IgD-negative memory B cell (primary cell): Measurements from ENCODE around the gene TMEM115. TPM values are rescaled to one million over a fixed set of nuclear protein-coding genes. Genes with fewer than 3 reads are reported as not detected.

Experiments
- H3K27ac Mint-ChIP-seq, 3 donors: one replicate each; pipeline ENCODE4 v1.8.0; 2020 to 2022; ENCODE audit warnings: mild to moderate bottlenecking in 3 of 3, mixed read lengths in 3 of 3, moderate library complexity in 1 of 3
- H3K27me3 Mint-ChIP-seq: one replicate; pipeline ENCODE4 v1.8.0; 2021; ENCODE audit warnings: mixed read lengths
- H3K36me3 Mint-ChIP-seq: one replicate; pipeline ENCODE4 v1.8.0; 2020; ENCODE audit warnings: mild to moderate bottlenecking, mixed read lengths
- H3K4me1 Mint-ChIP-seq, 3 donors: one replicate each; pipeline ENCODE4 v1.8.0; 2020 to 2022; ENCODE audit warnings: mixed read lengths in 3 of 3, mild to moderate bottlenecking in 1 of 3
- H3K4me3 Mint-ChIP-seq, 4 donors: one replicate each; pipeline ENCODE4 v1.8.0; 2020 to 2022; ENCODE audit warnings: mild to moderate bottlenecking in 4 of 4, mixed read lengths in 4 of 4, moderate library complexity in 3 of 4
- H3K9me3 Mint-ChIP-seq, 3 donors: one replicate each; pipeline ENCODE4 v1.8.0; 2020 to 2021; ENCODE audit warnings: mixed read lengths in 3 of 3, mild to moderate bottlenecking in 1 of 3
- polyA plus RNA-seq: library from polyadenylated mRNA; unstranded; fragments of 300-500 nt; fragmentation: Illumina TruSeq; gene quantifications from one replicate; pipeline ENCODE4 v1.2.3, GENCODE V29; 2021

The TMEM115 gene
- polyA plus RNA-seq, 1 donor from 2014 or later: 33.9 TPM

DNA sequence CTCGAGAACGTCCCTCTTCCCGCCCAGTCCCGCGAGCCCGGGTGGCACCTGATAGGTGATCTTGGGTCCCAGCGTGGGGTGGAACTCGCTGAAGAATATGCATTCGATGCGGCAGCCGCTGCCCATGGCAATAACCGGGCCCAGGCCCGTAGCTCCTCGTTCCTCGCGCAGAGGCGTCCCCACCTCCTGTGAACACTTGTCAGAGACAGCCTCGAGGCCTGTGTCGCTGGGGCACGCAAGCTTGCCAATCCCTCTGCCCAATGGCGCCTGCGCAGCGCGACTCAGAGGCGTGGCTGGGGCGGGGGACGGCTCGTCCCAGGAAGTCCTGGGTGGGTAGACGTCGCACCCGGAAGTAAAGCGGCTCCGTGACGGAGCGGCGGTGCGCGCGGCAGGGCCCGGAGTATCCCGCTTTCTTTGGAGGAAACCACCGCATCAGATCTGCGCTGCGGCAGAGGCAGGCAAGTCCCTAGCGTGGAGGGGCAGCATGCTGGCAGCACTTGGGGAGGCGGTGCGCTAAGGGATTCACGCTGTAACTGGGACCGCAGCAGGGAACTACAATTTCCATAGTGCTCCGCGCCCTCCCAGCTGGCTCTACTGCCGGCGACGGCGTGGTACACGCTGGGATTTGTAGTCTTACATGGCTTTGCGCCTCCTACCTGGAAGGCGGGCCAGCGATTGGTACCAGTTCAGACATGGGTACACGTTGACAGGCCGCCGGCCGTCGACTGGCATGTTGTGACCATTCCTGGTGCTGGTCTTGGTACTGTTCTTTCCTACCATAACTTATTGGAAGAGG lies 8.6 kb downstream of the TMEM115 start, which contains the start of the genes CYB561D2 and NPRL2:
Gene CYB561D2, plus strand, starts transcription at position 336 of the 796 bp plus-strand sequence. CDS start 572 bp downstream, outside the sequence.
Gene NPRL2, minus strand, starts transcription at position 249 of the 796 bp plus-strand sequence. Its CDS starts 123 bp downstream, at position 126.
- Mint-ChIP-seq H3K27ac (peak within 1 kb of the TSS; percentile 94 to 98 (median 97)), H3K36me3 (no peaks in the 10 kb centered on the region), H3K27me3 (no peaks in the 10 kb centered on the region), H3K4me3 (peak within 1 kb of the TSS; percentile 92 to 100 (median 98)), H3K9me3 (no peaks in the 10 kb centered on the region), H3K4me1 (peaks cover 21 to 28% (median 26%) of the 10 kb centered on the region in 3 donors)

DNA sequence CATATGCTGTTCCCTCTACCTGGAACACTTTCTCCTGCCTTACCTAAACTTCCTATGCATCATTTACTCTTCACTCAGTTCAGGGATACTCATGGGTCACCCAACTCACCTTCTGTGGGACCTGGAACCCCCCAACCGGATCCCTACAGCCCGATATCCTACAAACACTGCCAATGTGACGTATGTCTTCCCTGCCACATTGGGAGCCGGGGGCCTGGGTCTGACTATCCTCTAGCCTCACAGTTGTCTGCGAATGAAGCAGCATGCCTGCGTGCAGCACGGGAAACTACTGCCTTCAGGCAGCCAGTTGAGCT lies 9.2 kb downstream of the TMEM115 start:
- Mint-ChIP-seq H3K27ac (peak overlapping the region; percentile 94 to 98 (median 97)), H3K4me1 (peaks cover 21 to 27% (median 27%) of the 10 kb centered on the region in 3 donors), H3K27me3 (no peaks in the 10 kb centered on the region), H3K36me3 (no peaks in the 10 kb centered on the region), H3K9me3 (no peaks in the 10 kb centered on the region), H3K4me3 (peak overlapping the region; percentile 92 to 100 (median 98))

DNA sequence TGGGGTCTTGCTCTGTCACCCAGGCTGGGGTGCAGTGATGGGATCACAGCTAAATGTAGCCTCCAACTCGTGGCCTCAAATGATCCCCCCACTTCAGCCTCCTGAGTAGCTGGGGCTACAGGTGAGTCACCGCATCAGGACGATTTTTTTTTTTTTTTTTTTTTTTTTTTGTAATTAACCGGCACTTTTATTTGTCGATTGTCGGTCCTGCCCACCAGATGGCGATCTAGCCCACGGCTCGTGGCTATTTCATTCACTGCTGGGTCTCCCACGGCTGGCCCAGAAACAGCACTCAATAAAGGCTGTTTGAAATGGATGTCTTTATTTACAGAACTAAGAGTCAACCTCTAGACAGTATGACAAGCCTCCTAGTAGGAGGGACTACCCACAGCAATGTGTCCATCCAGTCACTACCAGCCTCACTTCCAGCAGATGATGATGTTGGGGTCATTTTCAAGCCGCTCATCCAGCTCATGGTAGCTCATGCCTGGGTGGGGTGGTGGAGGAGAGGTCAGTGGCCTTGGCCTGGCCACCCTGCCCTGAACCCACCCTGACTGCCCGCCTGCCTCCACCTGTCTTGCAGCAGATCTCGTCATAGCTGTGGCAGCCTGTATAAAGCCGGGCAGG lies 12.0 kb downstream of the TMEM115 start:
- Mint-ChIP-seq H3K4me3 (peak overlapping the region in 2 of 4 donors; percentile 46 to 80), H3K27me3 (no peaks in the 10 kb centered on the region), H3K27ac (peak overlapping the region in 2 of 3 donors; percentile 71 to 94), H3K4me1 (peaks cover 22 to 27% (median 26%) of the 10 kb centered on the region in 3 donors), H3K9me3 (no peaks in the 10 kb centered on the region), H3K36me3 (no peaks in the 10 kb centered on the region)

DNA sequence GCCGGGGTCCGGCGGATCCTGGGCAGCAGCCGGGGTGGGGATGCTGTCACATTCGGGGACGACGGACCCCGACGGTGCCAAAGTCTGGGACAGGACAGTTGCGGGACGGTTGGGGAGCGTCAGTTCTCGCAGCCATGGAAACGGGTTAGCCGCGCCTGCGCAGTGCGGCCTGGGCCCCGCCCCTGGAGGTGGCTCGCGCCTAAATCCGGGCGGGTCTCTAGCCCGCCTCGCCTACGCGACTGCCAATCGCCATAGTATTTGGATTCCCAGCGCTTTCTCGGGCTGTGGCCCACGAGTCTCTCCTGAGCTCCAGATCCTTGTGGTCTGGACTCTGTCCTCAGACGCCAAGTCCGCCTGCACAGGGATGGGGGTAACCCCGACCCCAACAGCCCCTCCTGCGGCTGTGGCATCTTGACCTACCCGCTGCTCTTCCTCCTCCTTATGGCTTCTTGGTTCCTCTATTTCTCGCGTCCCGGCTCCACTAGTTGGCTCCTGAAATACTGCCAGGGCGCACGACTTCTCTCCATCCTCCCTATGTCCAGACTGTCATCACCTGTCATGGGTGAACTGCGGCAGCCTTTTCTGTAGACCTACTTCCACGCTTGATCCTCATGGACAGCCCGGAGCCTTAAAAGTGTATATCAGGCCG lies 13.6 kb downstream of the TMEM115 start, which contains the start of gene ZMYND10:
Gene ZMYND10, minus strand, starts transcription at position 147 of the 649 bp plus-strand sequence. CDS start 153 bp downstream, outside the sequence.
- Mint-ChIP-seq H3K4me3 (peak within 1 kb of the TSS; percentile 52 to 74 (median 68)), H3K9me3 (no peaks in the 10 kb centered on the region), H3K27ac (peak within 1 kb of the TSS in 2 of 3 donors; percentile 57 to 79), H3K36me3 (no peaks in the 10 kb centered on the region), H3K27me3 (no peaks in the 10 kb centered on the region), H3K4me1 (peaks cover 17 to 20% (median 20%) of the 10 kb centered on the region in 3 donors)

DNA sequence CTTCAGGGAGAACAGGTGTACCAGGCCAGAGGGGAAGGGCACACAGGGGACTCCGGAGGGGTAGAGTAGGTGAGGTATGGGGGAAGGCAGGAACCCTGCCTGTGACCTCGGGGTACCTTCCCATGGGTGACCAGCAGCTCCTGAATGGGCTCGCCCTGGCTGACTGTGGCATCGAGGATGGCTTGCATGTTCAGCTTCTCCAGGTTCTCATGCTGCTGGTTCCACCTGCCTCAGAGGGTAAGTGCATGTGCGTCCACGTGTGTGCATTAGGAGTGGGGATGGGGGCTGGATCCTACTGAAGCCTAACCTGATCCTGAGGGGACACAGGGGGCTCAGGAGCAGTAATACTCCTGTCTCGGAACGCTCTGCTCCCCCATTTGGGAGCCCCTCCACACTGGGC lies 14.3 kb downstream of the TMEM115 start:
- Mint-ChIP-seq H3K27ac (peak overlapping the region in 1 of 3 donors; percentile 79), H3K36me3 (no peaks in the 10 kb centered on the region), H3K4me1 (peaks cover 11 to 17% (median 15%) of the 10 kb centered on the region in 3 donors), H3K27me3 (no peaks in the 10 kb centered on the region), H3K9me3 (no peaks in the 10 kb centered on the region), H3K4me3 (peak overlapping the region; percentile 36 to 70 (median 58))

DNA sequence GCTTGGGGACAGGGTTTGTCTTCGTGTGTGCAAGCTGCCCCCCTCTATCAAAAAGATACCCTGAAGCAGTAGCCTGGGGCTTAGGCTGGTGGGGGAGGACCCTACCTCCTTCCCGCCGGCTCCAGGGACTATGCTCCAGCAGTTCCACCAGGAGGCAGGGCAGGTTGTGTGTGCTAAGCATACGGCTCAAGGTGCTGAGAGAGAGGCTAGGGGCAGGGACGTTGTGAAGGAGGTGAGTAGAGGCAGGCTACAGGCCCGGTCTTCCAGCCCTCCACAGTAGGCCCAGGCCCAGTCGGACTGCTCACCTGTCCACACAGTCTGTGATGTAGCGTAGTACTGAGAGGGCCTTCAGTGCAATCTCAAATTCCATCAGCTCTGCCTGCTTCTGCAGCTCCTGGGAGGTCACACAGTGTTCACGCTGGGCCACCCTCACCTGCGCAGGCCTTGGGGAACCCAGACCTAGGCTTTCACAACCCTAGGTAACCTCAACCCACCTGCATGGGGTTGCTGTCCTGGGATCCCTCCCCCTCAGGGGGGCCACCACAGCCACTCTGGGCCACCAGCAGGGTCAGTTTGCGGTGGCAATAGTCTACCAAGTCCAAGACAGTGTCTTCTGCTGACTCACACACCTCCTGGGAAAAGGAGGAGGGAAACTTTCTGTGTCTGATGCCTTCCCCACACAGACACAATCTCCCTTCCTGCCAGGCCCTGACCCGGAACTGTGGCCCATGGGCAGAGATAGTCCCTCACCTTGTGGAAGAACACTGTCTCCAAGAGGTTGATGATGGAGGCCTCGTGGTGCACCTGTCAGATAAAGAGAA lies 16.3 kb downstream of the TMEM115 start:
- H3K27ac Mint-ChIP-seq: peak overlapping the region in 1 of 3 donors; percentile 90
- no peaks in the 10 kb centered on the region for H3K27me3 Mint-ChIP-seq
- H3K36me3 Mint-ChIP-seq: no peaks in the 10 kb centered on the region
- H3K9me3 Mint-ChIP-seq: no peaks in the 10 kb centered on the region
- peak overlapping the region in 3 of 4 donors; percentile 23 to 88 (median 60) for H3K4me3 Mint-ChIP-seq
- peaks cover 20 to 26% (median 23%) of the 10 kb centered on the region in 3 donors for H3K4me1 Mint-ChIP-seq

DNA sequence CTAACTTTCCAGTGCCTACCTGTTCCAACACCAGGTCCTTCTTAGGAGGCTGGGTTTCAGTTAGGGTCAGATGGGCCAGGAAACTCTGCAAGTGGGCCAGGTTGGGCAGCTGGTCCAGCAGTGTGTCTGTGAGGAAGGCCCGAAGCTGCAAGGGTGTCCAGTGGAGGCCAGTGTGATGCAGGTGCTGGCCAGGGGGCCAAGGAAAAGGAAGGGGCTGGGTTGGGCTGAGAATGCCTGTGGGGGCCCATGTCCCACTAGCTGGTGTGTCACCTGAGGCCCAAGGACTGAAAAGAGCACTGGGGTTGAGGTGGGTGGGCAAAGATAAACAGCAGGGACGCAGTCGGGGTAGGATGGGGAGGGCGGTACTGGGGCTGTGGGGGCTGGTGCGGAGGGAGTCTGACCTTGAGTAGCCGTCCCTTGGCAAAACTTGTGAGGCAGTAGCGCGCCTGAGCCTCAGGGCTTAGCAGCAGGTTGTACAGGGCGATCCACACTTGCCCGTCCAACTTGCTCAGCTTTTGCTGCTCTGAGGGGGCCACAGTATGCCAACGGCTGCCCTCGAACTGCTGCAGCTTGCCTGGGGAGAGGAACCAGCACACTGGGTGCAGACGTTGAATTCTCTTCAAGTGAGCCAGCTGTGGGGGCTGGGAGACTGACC lies 17.2 kb downstream of the TMEM115 start:
- Mint-ChIP-seq H3K4me3 (peak overlapping the region in 3 of 4 donors; percentile 41 to 95 (median 88)), H3K27ac (peak overlapping the region; percentile 18 to 90 (median 66)), H3K27me3 (no peaks in the 10 kb centered on the region)

DNA sequence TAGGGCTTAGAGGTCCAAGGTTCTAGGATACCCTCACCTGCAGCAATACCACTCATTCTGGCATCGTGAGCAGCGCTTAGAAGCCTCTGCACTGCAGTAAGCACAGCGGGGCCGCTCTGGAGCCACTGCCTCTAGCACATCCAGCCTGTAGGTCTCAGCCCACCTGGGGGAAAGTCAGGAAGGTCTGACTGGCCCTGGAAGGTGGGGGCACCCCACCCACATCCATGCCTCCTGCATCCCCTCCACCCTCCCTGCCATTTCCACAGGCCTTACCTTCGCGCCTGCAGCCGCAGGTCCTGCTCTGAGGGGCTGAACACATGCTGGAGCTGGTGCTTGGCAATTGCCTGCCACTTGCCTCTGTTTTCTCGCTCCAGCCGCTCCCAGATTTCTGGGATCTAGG lies 17.8 kb downstream of the TMEM115 start:
- no peaks in the 10 kb centered on the region for H3K27me3 Mint-ChIP-seq
- H3K9me3 Mint-ChIP-seq: no peaks in the 10 kb centered on the region
- H3K4me3 Mint-ChIP-seq: peak overlapping the region; percentile 88 to 96 (median 92)
- H3K36me3 Mint-ChIP-seq: no peaks in the 10 kb centered on the region
- H3K27ac Mint-ChIP-seq: peak overlapping the region; percentile 66 to 90 (median 86)
- H3K4me1 Mint-ChIP-seq: peaks cover 19 to 26% (median 25%) of the 10 kb centered on the region in 3 donors

More for the DNA sequence above, 17.2 kb downstream of the TMEM115 start:
- Mint-ChIP-seq H3K4me1 (peaks cover 17 to 24% (median 23%) of the 10 kb centered on the region in 3 donors), H3K9me3 (no peaks in the 10 kb centered on the region), H3K36me3 (no peaks in the 10 kb centered on the region)

DNA sequence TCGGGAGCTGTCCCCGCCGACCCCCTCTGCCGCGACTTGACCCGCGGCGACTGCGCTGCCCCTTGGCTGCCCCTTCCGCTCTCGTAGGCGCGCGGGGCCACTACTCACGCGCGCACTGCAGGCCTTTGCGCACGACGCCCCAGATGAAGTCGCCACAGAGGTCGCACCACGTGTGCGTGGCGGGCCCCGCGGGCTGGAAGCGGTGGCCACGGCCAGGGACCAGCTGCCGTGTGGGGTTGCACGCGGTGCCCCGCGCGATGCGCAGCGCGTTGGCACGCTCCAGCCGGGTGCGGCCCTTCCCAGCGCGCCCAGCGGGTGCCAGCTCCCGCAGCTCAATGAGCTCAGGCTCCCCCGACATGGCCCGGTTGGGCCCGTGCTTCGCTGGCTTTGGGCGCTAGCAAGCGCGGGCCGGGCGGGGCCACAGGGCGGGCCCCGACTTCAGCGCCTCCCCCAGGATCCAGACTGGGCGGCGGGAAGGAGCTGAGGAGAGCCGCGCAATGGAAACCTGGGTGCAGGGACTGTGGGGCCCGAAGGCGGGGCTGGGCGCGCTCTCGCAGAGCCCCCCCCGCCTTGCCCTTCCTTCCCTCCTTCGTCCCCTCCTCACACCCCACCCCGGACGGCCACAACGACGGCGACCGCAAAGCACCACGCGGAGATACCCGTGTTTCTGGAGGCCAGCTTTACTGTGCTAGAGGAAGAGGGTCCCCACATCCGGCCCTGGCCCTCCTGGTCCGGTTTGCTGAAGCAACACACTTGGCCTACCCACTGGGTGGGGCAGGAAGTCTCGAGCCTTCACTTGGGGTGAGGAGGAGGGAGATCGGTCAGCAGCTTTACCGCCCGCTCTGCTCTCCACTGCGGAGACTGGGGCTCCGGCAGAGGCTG lies 18.6 kb downstream of the TMEM115 start, which contains the start of gene RASSF1:
Gene RASSF1, minus strand, starts transcription at position 389 of the 882 bp plus-strand sequence. Its CDS starts 31 bp downstream, at position 358.
- Mint-ChIP-seq H3K4me1 (peaks cover 16 to 30% (median 29%) of the 10 kb centered on the region in 3 donors), H3K4me3 (peak within 1 kb of the TSS; percentile 88 to 99 (median 92)), H3K27me3 (no peaks in the 10 kb centered on the region), H3K36me3 (no peaks in the 10 kb centered on the region), H3K27ac (peak within 1 kb of the TSS; percentile 88 to 98 (median 91)), H3K9me3 (no peaks in the 10 kb centered on the region)

DNA sequence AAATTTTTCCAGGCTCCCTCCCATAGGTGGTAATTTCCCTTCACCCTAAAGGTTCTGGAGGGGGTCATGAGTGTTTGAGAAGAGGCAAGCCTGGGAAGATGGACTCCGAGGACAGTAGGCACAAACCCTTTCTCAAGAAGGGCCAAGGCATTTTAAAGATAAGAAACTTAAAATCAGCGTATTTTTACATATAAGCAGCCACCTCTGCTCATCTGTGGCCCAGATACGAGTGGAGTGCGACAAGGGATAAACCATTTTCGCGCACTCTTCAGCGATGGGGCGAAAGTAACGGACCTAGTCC lies 19.2 kb downstream of the TMEM115 start:
- Mint-ChIP-seq H3K4me1 (peaks cover 15 to 34% (median 29%) of the 10 kb centered on the region in 3 donors), H3K9me3 (no peaks in the 10 kb centered on the region), H3K4me3 (peak overlapping the region; percentile 88 to 99 (median 92)), H3K27me3 (no peaks in the 10 kb centered on the region), H3K27ac (peak overlapping the region; percentile 88 to 98 (median 91)), H3K36me3 (no peaks in the 10 kb centered on the region)

DNA sequence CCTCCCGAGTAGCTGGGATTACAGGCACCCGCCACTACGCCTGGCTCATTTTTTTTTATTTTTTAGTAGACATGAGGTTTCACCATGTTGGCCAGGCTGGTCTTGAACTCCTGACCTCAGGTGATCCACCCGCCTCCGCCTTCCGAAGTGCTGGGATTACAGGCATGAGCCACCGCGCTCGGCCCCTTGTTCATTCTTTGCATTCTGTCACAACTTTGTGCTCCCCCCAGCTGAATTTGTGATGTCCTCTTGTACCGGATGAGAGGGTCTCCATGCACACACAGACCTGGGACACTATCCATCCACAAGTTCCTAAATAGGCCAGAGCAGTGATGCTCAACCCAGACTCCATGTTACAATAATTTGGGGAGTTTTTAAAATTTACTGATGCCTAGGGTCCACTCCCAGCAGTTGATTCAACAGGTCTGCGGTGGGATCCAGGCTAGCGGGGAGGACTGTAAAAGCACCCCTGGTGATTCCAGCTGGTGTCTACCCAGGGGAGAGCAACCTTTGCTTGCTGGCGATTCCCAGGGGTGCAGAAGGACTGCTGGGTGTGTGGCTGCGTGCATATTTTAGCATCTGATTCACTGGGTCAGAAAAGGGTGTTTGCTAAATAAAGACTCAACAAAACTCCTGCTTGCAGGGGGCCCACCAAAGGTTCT lies 19.7 kb downstream of the TMEM115 start:
- Mint-ChIP-seq H3K4me1 (peaks cover 15 to 35% (median 29%) of the 10 kb centered on the region in 3 donors), H3K27ac (peak overlapping the region; percentile 88 to 98 (median 91)), H3K36me3 (no peaks in the 10 kb centered on the region), H3K27me3 (no peaks in the 10 kb centered on the region), H3K9me3 (no peaks in the 10 kb centered on the region), H3K4me3 (peak overlapping the region; percentile 88 to 99 (median 92))

DNA sequence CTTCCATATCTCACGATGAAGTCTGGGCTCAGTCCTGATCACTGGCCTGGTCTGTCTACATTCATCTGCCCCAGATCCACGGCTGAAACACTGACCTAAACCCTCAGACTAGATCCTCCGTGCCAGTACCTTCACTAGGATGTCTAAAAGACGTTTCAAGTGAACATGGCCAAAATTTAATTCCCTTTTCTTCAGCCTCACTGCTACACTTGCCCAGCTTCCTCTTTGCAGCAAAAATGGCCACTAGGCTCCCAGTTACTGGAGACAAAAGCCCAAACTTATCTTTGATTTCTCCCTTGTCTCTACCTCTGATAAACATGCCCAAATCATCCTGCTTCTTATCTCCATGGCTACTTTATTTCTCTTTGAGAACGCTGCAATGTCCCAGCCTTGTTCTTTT lies 20.4 kb downstream of the TMEM115 start:
- peaks cover 15 to 36% (median 28%) of the 10 kb centered on the region in 3 donors for H3K4me1 Mint-ChIP-seq
- H3K9me3 Mint-ChIP-seq: no peaks in the 10 kb centered on the region

More for the DNA sequence above, 20.4 kb downstream of the TMEM115 start:
- Mint-ChIP-seq H3K36me3 (peaks cover 2% of the 10 kb centered on the region), H3K27ac (peak overlapping the region; percentile 91 to 98 (median 97)), H3K27me3 (no peaks in the 10 kb centered on the region), H3K4me3 (peak overlapping the region; percentile 88 to 99 (median 92))
